ENCODE results near the gene ARSI. TPM values are rescaled to one million over a fixed set of nuclear protein-coding genes. Genes with fewer than 3 reads are reported as not detected.

Gene ARSI
- total and polyA plus RNA-seq, 2 of the 4 experiments (the other 2 are of a cell fraction) = 14.8 to 15.2 TPM

DNA sequence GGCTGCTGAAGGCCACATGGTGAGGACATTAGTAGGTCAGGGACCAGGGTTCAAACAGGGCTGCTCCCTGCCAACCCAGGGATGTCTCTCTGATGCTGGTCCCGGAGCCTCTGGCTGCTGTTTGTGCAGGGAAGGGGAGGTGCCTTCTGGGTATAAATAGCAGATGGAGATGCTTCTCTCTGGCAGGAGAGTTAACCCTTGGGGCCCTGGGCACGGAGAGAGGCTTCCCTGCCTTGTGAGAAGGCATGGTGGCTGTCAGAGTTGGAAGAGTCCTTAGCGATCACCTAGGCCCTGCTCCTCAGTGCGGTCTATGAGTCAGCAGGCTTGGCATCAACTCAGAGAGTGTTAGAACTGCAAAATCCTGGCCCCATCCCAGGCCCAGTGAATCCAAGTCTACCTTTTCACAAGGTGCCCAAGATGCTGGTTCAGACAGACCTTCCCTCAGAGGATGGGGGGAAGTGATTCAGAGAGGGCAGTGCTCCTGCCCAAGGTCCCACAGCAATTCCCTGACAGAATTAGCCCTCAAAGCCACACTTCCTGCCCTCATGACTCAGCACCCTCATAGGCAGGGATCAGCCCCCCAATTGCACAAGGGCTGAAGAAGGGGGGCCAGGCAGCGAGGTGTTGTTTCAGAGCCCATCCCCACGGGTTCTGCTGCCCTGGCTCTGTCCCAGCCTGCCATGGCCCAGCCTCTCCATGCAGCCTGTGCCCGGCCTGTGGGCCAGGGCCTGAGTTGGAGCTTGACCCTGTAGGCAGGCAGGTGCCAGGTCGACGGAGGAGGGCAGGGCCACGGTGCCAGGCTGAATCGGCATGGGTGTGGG lies 38.7 kb downstream of the ARSI start:
- POLR2A ChIA-PET (ENCODE audit: unreplicated experiment) = no interaction called here
- peak overlapping the region; percentile 77 for H2AFZ ChIP-seq (replicated peaks; ENCODE audit: low read length, poor library complexity)
- in situ Hi-C loops (cut with MboI; ENCODE audit: low sequenced_read_pairs) = loop anchor here (10.0 kb wide), 1 partner anchor 171 kb away; no protein-coding TSS in a partner anchor
- peak overlapping the region; percentile 16 for H3K9ac ChIP-seq (ENCODE audit: low read depth, low read length)
- peak overlapping the region; percentile 40 for H4K5ac ChIP-seq (ENCODE audit: low read depth, low read length)
- peaks cover 25% of the 10 kb centered on the region for H3K4me1 ChIP-seq (ENCODE audit: control insufficient read depth, insufficient read depth, low read length)
- H3K56ac ChIP-seq (ENCODE audit: extremely low read depth, insufficient read depth, low read length) = no peak overlapping the region
- H3K4me3 ChIP-seq (ENCODE audit: insufficient read depth, low read depth, low read length) = no peak overlapping the region
- peak overlapping the region; percentile 95 for H3K4ac ChIP-seq (ENCODE audit: low read depth, low read length)
- peak overlapping the region; percentile 58 for H3K27ac ChIP-seq (ENCODE audit: insufficient read depth, low read length)
- H3K9me3 ChIP-seq (ENCODE audit: control insufficient read depth, insufficient read depth, low read length) = no peaks in the 10 kb centered on the region
- H3K79me1 ChIP-seq (ENCODE audit: low read depth in 1 of 2, low read length in 2 of 2) = peaks cover 0 to 6% of the 10 kb centered on the region in 2 experiments; a peak in 1 of 4 replicates
- peak overlapping the region; percentile 88 for H2BK20ac ChIP-seq (ENCODE audit: low read depth, low read length)
- DNase-seq (peak; percentile 90), ATAC-seq (ENCODE audit: low read depth) (peak; percentile 88)
- H4K8ac ChIP-seq (ENCODE audit: low read depth in 2 of 2, low read length in 2 of 2) = peak overlapping the region; percentile 33 to 90; a peak in 3 of 4 replicates
- CTCF ChIA-PET = no interaction called here
- no TSS peak for BruUV-seq (replicated peaks)
- no peaks in the 10 kb centered on the region for H3K27me3 ChIP-seq (ENCODE audit: control insufficient read depth, insufficient read depth, low read length)
- peak overlapping the region; percentile 86 for H2BK120ac ChIP-seq (ENCODE audit: low read depth, low read length)
- 0% methylated on average over 2 of the region's 11 CpGs; no CpG with 5 or more reads in 1 of the 2 experiments for WGBS, 2 experiments (ENCODE audit: extremely low coverage in 2 of 2, insufficient read length in 1 of 2)
- H3K36me3 ChIP-seq (ENCODE audit: control insufficient read depth, insufficient read depth, low read length) = no peaks in the 10 kb centered on the region
- H3K14ac ChIP-seq (replicated peaks; ENCODE audit: low read depth, low read length) = peak overlapping the region; percentile 98
- peak overlapping the region; percentile 87; the same call in 2 of the 3 replicates for H2BK15ac ChIP-seq (ENCODE audit: low read depth, low read length)
- H3K4me2 ChIP-seq (ENCODE audit: low read depth, low read length) = peak overlapping the region; percentile 41
- dilution Hi-C loops (cut with HindIII; ENCODE audit: low sequenced_read_pairs, unreplicated experiment) = no loop called here
- peak overlapping the region; percentile 94 for H2BK5ac ChIP-seq (ENCODE audit: low read depth, low read length, poor library complexity, severe bottlenecking)
- peaks cover 19% of the 10 kb centered on the region for H3K9me1 ChIP-seq (ENCODE audit: insufficient read depth, low read length)
- intact Hi-C loops (cut with micrococcal nuclease) = no loop called here
- H2AK5ac ChIP-seq (ENCODE audit: low read depth, low read length) = peak overlapping the region; percentile 99
- peak overlapping the region; percentile 81 for H4K91ac ChIP-seq (ENCODE audit: insufficient read depth, low read depth, low read length)
- H3K18ac ChIP-seq (ENCODE audit: low read depth, low read length) = peak overlapping the region; percentile 86
- no peaks in the 10 kb centered on the region for H4K20me1 ChIP-seq (ENCODE audit: insufficient read depth, low read length)
- H2AK9ac ChIP-seq (replicated peaks; ENCODE audit: low read depth, low read length, poor library complexity) = peak overlapping the region; percentile 83
- peak overlapping the region; percentile 96; the same call in 1 of the 2 replicates for H3K23ac ChIP-seq (ENCODE audit: low read depth, low read length)
- TF ChIP-seq NFE2L2 (IDR thresholded peaks at IDR 0.05; ENCODE audit: low read depth, low read length) (peak; percentile 77), RAD21 (IDR thresholded peaks at IDR 0.05; ENCODE audit: low read length) (no peak), BHLHE40 (IDR thresholded peaks at IDR 0.05; ENCODE audit: low read depth, low read length) (no peak), MAFK (IDR thresholded peaks at IDR 0.05; ENCODE audit: low read depth, low read length) (peak; percentile 30; the same call in 1 of the 2 replicates), MAZ (IDR thresholded peaks at IDR 0.05; ENCODE audit: borderline replicate concordance, low read depth, low read length) (peak; percentile 74; the same call in 1 of the 2 replicates), ELK1 (IDR thresholded peaks at IDR 0.05; ENCODE audit: borderline replicate concordance, low read depth, low read length) (no peak), POLR2A (IDR thresholded peaks at IDR 0.05; ENCODE audit: low read depth, low read length) (no peak), RFX5 (IDR thresholded peaks at IDR 0.05; ENCODE audit: low read depth, low read length) (no peak), MXI1 (IDR thresholded peaks at IDR 0.05; ENCODE audit: borderline replicate concordance, low read depth, low read length) (peak; percentile 80; the same call in 1 of the 2 replicates), SMC3 (IDR thresholded peaks at IDR 0.05; ENCODE audit: low read depth, low read length) (no peak), FOS (IDR thresholded peaks at IDR 0.05; ENCODE audit: low read depth, low read length) (no peak; the same call in none of the 2 replicates), CEBPB (IDR thresholded peaks at IDR 0.05; ENCODE audit: low read depth, low read length) (peak; percentile 96), USF2 (IDR thresholded peaks at IDR 0.05; ENCODE audit: low read depth, low read length) (no peak)
- TF ChIP-seq, protein P1, sequence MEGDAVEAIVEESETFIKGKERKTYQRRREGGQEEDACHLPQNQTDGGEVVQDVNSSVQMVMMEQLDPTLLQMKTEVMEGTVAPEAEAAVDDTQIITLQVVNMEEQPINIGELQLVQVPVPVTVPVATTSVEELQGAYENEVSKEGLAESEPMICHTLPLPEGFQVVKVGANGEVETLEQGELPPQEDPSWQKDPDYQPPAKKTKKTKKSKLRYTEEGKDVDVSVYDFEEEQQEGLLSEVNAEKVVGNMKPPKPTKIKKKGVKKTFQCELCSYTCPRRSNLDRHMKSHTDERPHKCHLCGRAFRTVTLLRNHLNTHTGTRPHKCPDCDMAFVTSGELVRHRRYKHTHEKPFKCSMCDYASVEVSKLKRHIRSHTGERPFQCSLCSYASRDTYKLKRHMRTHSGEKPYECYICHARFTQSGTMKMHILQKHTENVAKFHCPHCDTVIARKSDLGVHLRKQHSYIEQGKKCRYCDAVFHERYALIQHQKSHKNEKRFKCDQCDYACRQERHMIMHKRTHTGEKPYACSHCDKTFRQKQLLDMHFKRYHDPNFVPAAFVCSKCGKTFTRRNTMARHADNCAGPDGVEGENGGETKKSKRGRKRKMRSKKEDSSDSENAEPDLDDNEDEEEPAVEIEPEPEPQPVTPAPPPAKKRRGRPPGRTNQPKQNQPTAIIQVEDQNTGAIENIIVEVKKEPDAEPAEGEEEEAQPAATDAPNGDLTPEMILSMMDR (conservative IDR thresholded peaks at IDR 0.05; ENCODE audit: low read depth, low read length) = no peak
